Activated naive CD4-positive, alpha-beta T cell treated with anti-CD3 and anti-CD28 coated beads for 36 hours (primary cell): Measurements from ENCODE around the gene PAPSS2. TPM values are rescaled to one million over a fixed set of nuclear protein-coding genes. Genes with fewer than 3 reads are reported as not detected.

Experiments
- CTCF ChIA-PET: fragments of 350-600 bp; sonication (Branson Sonifier 250); formaldehyde crosslinking; loops from one replicate; lab custom pipeline; 2021; ENCODE audit warnings: antibody characterized with exemption; lab: Charles Lee
- DNase-seq: peaks from one replicate; pipeline ENCODE4 v3.0.0-alpha.2; 2020
- H3K27ac Mint-ChIP-seq: one replicate; pipeline ENCODE4 v1.8.0; 2021; ENCODE audit warnings: mild to moderate bottlenecking, mixed read lengths
- H3K27me3 Mint-ChIP-seq: one replicate; pipeline ENCODE4 v1.8.0; 2021; ENCODE audit warnings: low read depth, mixed read lengths
- H3K36me3 Mint-ChIP-seq: one replicate; pipeline ENCODE4 v1.8.0; 2021; ENCODE audit warnings: low read depth, mixed read lengths
- H3K4me1 Mint-ChIP-seq: one replicate; pipeline ENCODE4 v1.8.0; 2021; ENCODE audit warnings: low read depth, mixed read lengths
- H3K4me3 Mint-ChIP-seq: one replicate; pipeline ENCODE4 v1.8.0; 2021; ENCODE audit warnings: mild to moderate bottlenecking, moderate library complexity, mixed read lengths
- H3K9me3 Mint-ChIP-seq: one replicate; pipeline ENCODE4 v1.8.0; 2021; ENCODE audit warnings: mixed read lengths
- intact Hi-C: fragments of 100-400 bp; cut with micrococcal nuclease; formaldehyde crosslinking; loops from one replicate; pipeline ENCODE4 v1.15.1; 2023
- total RNA-seq, 2 experiments: library from RNA; stranded (reverse); gene quantifications; one replicate each; pipeline ENCODE4 v1.2.3, GENCODE V29; 2021

The PAPSS2 gene
- total RNA-seq, 2 experiments from 2014 or later: 0.38 TPM; not detected in 1

DNA sequence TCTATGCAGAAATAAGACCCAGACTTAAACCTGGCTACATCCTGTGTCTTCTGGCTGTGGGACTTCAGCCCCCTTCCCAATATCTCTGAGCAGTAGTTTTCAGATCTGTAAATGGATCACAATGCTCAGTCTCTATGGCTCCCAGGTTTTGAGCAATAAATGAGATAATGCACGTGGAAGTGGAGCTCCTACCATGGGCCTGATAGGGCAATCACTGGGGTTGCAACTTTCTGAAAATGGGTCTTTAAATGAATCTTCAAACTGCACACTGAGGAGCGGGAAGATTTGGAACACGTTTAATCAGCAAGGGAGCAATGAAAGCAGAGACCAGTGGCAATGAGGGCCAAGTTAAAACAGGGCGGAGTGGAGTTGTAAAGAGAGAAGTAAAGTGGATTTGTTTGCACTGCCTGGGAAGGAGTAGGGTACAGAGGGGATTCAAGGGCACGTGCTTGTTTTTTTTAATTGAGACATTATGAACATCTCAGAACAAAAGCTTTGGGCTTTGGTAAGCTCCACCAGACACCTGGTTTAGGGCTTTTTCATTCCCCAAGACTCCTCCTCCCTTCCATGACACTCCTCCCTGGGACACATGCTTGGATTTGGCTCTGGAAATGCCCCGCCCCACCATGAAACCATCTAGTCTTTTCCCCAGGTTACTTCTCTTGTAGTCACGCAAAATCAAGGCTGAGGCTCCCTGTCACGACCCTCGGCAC, 42.7 kb downstream of the PAPSS2 start:
- Mint-ChIP-seq H3K4me3 (no peak overlapping the region), H3K9me3 (no peaks in the 10 kb centered on the region), H3K27ac (no peak overlapping the region), H3K27me3 (no peaks in the 10 kb centered on the region), H3K4me1 (no peaks in the 10 kb centered on the region), H3K36me3 (no peaks in the 10 kb centered on the region)
- no peak for DNase-seq
- CTCF ChIA-PET: no interaction called here
- intact Hi-C loops: no loop called here

DNA sequence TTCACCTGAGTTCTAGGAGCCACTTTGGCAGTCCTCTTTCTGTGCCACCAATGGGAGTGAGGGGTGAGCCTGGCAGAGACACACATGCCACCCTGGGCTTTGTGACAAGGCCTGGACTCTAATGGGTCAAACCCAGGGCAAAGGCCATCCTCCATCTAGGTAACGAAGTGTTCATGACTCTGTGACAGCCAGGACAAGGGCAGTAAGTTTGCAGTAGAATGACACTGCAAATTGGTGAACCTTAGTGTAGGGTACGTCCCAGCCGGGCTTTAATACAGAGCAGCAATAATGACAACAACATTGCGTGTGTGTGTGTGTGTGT, 43.3 kb downstream of the PAPSS2 start:
- no peak overlapping the region for H3K4me3 Mint-ChIP-seq
- intact Hi-C loops: no loop called here
- no peaks in the 10 kb centered on the region for H3K36me3 Mint-ChIP-seq
- no peaks in the 10 kb centered on the region for H3K4me1 Mint-ChIP-seq
- no peaks in the 10 kb centered on the region for H3K9me3 Mint-ChIP-seq
- CTCF ChIA-PET: no interaction called here
- H3K27me3 Mint-ChIP-seq: no peaks in the 10 kb centered on the region
- H3K27ac Mint-ChIP-seq: no peak overlapping the region
- DNase-seq: no peak

DNA sequence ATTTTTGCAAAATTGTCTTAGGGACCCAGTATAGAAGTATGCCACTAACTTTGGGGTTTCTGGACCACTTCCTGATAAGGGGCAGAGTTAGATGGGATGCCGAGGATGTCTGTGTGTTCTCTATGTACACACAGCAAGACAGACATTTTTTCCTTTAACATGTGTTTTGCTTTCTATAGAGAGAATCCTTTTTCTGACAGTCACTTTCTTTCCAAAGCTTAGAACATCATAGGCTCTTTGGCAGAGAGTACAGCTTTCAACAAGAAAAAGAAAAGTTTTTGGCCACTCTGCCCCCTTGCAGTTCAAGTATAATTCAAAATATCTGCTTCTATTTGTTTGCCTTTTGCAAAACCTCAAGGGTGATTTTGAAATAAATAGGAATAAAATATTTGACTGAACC, 44.1 kb downstream of the PAPSS2 start:
- Mint-ChIP-seq H3K4me1 (no peaks in the 10 kb centered on the region), H3K9me3 (no peaks in the 10 kb centered on the region), H3K4me3 (no peak overlapping the region), H3K27me3 (peaks cover 1% of the 10 kb centered on the region), H3K27ac (no peak overlapping the region), H3K36me3 (no peaks in the 10 kb centered on the region)
- intact Hi-C loops: no loop called here
- no peak for DNase-seq
- CTCF ChIA-PET: no interaction called here

DNA sequence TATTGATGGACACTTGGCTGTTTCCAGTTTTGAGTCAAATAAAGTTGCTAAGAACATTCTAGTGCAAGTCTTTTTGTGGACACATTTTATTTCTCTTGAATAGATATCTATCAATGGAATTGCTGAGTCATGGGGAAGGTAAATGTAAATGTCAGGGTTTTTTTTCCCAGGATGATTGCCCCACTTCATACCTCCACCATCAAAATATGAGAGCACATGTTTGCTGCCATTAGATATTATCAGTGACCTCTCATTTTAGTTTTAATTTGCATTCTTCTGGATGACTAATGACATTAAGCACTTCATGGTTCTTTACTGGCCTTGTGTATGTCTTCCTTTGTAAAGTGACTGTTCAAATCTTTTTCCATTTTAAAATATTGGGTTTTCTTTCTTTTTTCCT, 45.7 kb downstream of the PAPSS2 start:
- intact Hi-C loops: no loop called here
- no peak overlapping the region for H3K27ac Mint-ChIP-seq
- no peak overlapping the region for H3K4me3 Mint-ChIP-seq
- no peaks in the 10 kb centered on the region for H3K36me3 Mint-ChIP-seq
- peaks cover 1% of the 10 kb centered on the region for H3K27me3 Mint-ChIP-seq
- H3K4me1 Mint-ChIP-seq: no peaks in the 10 kb centered on the region
- no peaks in the 10 kb centered on the region for H3K9me3 Mint-ChIP-seq
- no peak for DNase-seq
- CTCF ChIA-PET: interaction anchor here (0.7 kb wide), 1 partner anchor 9 kb away, joined by 5 read pairs; no protein-coding TSS in a partner anchor

DNA sequence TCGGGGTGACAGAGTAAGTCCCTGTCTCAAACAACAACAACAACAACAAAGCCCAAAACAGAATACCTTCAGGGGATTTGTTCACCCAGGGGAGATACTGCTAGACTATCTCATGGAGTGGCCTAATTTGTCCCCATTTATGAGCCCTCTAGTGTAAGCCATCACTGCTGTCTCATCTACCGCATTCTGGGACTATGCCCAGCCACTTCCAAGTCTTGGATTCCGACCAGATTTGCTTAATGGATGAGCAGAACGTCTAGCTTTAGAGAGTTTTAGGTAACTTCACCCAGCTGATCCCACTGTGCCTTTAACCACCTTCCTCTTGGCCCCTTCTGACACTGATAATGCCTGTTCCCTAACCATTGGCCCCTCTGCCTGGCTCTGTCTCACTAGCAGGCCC, 47.1 kb downstream of the PAPSS2 start:
- intact Hi-C loops: no loop called here
- H3K4me3 Mint-ChIP-seq: no peak overlapping the region
- H3K36me3 Mint-ChIP-seq: no peaks in the 10 kb centered on the region
- H3K4me1 Mint-ChIP-seq: no peaks in the 10 kb centered on the region
- H3K27ac Mint-ChIP-seq: no peak overlapping the region
- peaks cover 1% of the 10 kb centered on the region for H3K27me3 Mint-ChIP-seq
- CTCF ChIA-PET: no interaction called here
- H3K9me3 Mint-ChIP-seq: no peaks in the 10 kb centered on the region
- no peak for DNase-seq

DNA sequence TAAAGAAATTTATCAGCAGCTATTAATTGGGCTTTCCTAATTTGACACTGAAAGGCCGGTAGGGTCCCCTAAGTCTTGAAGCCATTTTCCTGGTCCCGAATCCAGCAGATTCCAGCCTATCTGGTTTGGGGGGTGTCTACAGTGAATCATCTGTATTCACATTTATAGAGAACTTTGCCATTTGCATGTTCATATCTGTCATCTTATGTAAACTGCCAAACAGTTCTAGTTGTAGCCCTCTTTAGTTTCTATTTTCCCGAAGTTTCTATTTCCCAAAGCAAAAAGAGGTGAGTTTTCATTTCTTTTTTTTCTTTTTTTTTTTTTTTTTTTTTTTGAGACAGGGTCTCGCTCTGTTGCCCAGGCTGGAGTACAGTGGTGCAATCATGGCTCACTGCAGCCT, 47.6 kb downstream of the PAPSS2 start:
- intact Hi-C loops: no loop called here
- no peak for DNase-seq
- Mint-ChIP-seq H3K9me3 (no peaks in the 10 kb centered on the region), H3K36me3 (no peaks in the 10 kb centered on the region), H3K4me1 (no peaks in the 10 kb centered on the region), H3K27me3 (peaks cover 1% of the 10 kb centered on the region), H3K27ac (no peak overlapping the region), H3K4me3 (no peak overlapping the region)
- CTCF ChIA-PET: no interaction called here

DNA sequence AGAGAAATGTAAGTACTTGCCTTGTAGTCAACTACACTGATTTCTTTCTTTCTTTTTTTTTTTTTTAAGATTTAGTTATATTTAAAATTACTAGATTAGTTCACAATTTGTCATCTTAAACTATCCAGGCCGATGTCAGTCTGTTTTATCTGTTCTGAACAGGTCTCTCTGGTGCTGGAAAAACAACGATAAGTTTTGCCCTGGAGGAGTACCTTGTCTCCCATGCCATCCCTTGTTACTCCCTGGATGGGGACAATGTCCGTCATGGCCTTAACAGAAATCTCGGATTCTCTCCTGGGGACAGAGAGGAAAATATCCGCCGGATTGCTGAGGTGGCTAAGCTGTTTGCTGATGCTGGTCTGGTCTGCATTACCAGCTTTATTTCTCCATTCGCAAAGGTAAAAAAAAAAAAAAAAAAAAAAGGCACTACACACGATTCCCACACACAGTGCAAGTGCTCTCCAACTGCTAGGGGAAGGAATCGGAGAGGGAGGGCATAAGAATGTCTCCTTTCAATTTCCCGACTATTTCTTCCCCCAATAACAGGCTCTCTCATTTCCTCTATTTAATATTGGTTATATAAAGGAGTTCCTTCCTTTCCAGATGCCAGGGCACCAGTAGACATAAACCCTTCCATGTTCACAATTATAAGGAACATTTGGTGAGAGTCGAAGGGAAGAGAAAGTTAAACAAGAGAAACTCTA, 53.4 kb downstream of the PAPSS2 start:
- H3K27me3 Mint-ChIP-seq: peaks cover 1% of the 10 kb centered on the region
- no peaks in the 10 kb centered on the region for H3K4me1 Mint-ChIP-seq
- H3K4me3 Mint-ChIP-seq: no peak overlapping the region

DNA sequence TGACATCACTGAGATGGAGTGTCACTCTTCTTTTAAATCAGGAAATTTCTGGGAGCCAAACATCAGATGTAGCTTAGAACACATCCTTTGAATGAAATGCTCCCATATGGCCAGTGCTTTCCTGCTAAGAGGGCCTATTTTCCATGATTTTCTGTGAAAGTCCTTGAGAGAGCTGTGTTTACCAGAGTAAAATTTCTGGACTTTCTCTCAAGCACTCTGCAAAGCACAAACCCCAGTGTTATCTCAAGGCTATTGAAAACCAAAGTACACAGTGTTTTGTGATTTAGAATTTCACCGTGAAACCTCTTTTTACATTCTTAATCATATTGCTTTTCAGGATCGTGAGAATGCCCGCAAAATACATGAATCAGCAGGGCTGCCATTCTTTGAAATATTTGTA, 54.0 kb downstream of the PAPSS2 start:
- H3K27me3 Mint-ChIP-seq: peaks cover 1% of the 10 kb centered on the region
- no peaks in the 10 kb centered on the region for H3K36me3 Mint-ChIP-seq
- intact Hi-C loops: no loop called here
- H3K9me3 Mint-ChIP-seq: no peaks in the 10 kb centered on the region
- H3K27ac Mint-ChIP-seq: no peak overlapping the region
- H3K4me1 Mint-ChIP-seq: no peaks in the 10 kb centered on the region
- H3K4me3 Mint-ChIP-seq: no peak overlapping the region
- CTCF ChIA-PET: interaction anchor here (1.2 kb wide), 1 partner anchor 182 kb away, joined by 3 read pairs; no protein-coding TSS in a partner anchor
- no peak for DNase-seq

More for the DNA sequence above, 53.4 kb downstream of the PAPSS2 start:
- CTCF ChIA-PET: interaction anchor here (1.2 to 1.3 kb wide), 2 partner anchors 22 to 182 kb away, joined by 3 read pairs; no protein-coding TSS in a partner anchor
- H3K27ac Mint-ChIP-seq: no peak overlapping the region
- no peaks in the 10 kb centered on the region for H3K36me3 Mint-ChIP-seq
- intact Hi-C loops: no loop called here
- H3K9me3 Mint-ChIP-seq: no peaks in the 10 kb centered on the region
- no peak for DNase-seq

DNA sequence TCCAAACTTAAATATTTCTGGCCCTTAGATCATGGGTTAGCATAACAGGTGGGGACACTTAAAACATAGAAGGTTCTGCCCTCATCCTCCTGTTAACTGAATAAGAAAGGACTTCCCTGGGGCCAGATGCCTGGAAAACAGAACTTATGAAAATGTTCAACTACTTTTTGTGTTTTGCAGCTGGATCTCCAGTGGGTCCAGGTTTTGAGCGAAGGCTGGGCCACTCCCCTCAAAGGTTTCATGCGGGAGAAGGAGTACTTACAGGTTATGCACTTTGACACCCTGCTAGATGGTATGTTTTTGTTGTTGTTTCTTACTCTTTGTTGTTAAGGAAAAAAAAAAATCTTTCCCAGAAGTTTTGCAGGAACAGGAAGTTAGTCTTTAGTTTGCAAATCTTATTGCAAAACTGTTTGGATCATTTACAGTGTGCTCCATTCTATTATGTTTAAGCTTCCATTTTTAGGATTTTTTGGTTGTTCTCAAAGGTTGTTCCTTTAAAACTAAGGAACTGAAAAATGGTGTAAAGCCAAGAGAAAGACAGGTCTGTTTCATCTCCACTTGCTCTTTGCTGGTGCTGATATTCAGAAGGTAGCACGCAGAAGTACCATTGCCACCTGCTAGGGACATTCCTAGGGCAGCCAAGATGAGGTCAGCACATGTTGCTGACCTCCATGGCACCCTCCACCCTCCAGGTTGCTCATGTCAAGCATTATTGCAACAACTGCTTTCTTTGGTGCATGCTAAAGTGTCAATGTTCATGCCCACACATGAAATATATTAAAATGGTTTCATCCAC, 56.1 kb downstream of the PAPSS2 start:
- intact Hi-C loops: no loop called here

DNA sequence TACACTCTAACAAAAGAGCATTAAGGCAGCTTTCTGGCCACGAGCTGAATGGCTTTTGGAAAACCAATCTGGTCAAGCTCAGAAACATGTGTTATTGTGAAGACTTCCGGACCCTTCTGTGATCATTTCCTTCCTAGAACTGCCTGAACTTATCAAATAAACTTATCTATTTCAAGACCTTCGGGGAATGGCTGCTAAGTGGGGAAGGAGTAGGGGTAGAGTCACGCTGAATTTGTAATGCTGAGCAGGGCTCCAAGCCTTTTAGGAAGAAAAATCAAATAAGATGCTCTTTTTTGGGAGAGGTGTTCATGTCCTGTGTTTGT, 56.6 kb downstream of the PAPSS2 start:
- intact Hi-C loops: no loop called here
- Mint-ChIP-seq H3K4me1 (peaks cover 6% of the 10 kb centered on the region), H3K4me3 (no peak overlapping the region), H3K27ac (no peak overlapping the region), H3K27me3 (peaks cover 2% of the 10 kb centered on the region), H3K9me3 (no peaks in the 10 kb centered on the region), H3K36me3 (no peaks in the 10 kb centered on the region)
- no peak for DNase-seq
- CTCF ChIA-PET: no interaction called here

More for the DNA sequence above, 56.1 kb downstream of the PAPSS2 start:
- CTCF ChIA-PET: no interaction called here
- Mint-ChIP-seq H3K27ac (no peak overlapping the region), H3K36me3 (no peaks in the 10 kb centered on the region), H3K9me3 (no peaks in the 10 kb centered on the region), H3K4me3 (no peak overlapping the region), H3K4me1 (peaks cover 4% of the 10 kb centered on the region), H3K27me3 (peaks cover 2% of the 10 kb centered on the region)
- DNase-seq: no peak

DNA sequence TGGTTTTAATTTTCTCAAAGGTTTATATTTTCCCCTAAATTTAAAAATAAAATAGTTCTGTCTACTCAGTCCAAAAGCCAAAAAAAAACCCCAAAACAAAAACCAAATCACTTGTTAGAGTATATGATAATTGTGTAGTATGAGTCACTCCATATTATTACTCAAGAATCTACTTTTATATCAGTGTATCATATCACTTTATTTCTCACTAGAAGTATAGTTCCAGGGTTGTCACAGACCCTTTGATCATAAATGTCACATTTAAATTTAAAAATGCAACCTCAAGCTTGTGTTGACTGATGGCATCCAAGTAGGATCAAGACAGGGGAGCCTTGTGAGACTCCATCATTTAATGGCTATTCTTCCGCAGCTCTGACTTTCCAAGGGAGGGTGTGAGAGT, 61.0 kb downstream of the PAPSS2 start:
- Mint-ChIP-seq H3K27ac (no peak overlapping the region), H3K4me3 (no peak overlapping the region), H3K36me3 (no peaks in the 10 kb centered on the region), H3K27me3 (peaks cover 2% of the 10 kb centered on the region), H3K9me3 (no peaks in the 10 kb centered on the region), H3K4me1 (peaks cover 6% of the 10 kb centered on the region)
- intact Hi-C loops: loop anchor here (1.0 kb wide), 1 partner anchor 42 kb away; no protein-coding TSS in a partner anchor
- no peak for DNase-seq
- CTCF ChIA-PET: interaction anchor here (0.6 kb wide), 1 partner anchor 19 kb away, joined by 3 read pairs; no protein-coding TSS in a partner anchor

DNA sequence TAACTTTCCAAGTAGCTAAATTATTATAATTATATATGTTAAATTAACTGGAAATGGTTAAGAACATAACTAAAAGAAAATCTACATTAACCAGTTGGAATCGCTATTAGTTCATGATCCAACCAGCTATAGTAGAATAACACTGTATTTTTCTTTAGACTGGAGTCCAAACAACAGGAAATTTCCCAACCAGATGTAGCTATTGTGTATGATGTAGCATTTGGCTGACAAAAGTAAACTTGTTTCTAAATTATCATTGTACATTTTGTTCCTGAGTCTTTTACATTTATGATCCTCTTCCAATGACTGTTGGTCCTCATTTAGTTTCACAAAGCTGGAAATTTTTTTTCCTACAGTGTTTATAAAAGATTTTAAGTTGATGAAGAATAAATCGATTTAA, 62.1 kb downstream of the PAPSS2 start:
- peaks cover 2% of the 10 kb centered on the region for H3K27me3 Mint-ChIP-seq
- CTCF ChIA-PET: interaction anchor here (0.9 kb wide), 1 partner anchor 12 kb away, joined by 7 read pairs; no protein-coding TSS in a partner anchor
- H3K36me3 Mint-ChIP-seq: no peaks in the 10 kb centered on the region
- intact Hi-C loops: no loop called here
- H3K27ac Mint-ChIP-seq: no peak overlapping the region
- H3K9me3 Mint-ChIP-seq: no peaks in the 10 kb centered on the region
- no peak for DNase-seq
- peaks cover 6% of the 10 kb centered on the region for H3K4me1 Mint-ChIP-seq
- H3K4me3 Mint-ChIP-seq: no peak overlapping the region
